WTC11 (cell line): ENCODE results near the gene HERC5.

Source experiments
- JUN ChIP-seq: sonication (generic); formaldehyde crosslinking; IDR thresholded peaks from 2 replicates; pipeline ENCODE4 v1.8.0; 2023; ENCODE audit warnings: mild to moderate bottlenecking, missing genetic modification reagents
- MXD4 ChIP-seq: fragments of 250-450 bp; sonication (Bioruptor Pico); IDR thresholded peaks from 2 replicates; pipeline ENCODE4 v1.8.0; 2021; ENCODE audit warnings: mild to moderate bottlenecking, moderate library complexity, borderline replicate concordance
- TF ChIP-seq, protein P1 (sequence below): sonication (generic); formaldehyde crosslinking; IDR thresholded peaks from 2 replicates; pipeline ENCODE4 v1.8.0; 2022; ENCODE audit warnings: mild to moderate bottlenecking, missing genetic modification reagents

DNA sequence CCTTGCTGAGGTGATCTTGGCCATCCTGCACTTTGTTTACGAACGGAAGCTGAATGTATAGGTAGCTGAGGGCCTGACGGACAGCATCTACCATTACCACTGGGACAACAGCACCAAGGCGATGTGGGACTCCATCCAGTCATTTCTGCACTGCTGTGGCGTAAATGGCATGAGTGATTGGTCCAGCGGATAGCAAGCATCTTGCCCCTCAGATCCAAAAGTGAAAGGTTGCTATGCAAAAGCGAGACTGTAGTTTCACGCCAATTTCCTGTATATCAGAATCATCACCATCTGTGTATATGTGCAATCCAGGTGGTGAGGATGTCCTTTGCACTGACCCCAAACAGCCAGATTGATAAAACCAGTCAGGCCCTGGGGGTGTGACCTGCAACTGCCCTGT is 70.9 kb downstream of the HERC5 start:
- TF ChIP-seq MXD4 (no peak), JUN (CRISPR knock-in tag) (no peak)
- TF ChIP-seq, protein P1, sequence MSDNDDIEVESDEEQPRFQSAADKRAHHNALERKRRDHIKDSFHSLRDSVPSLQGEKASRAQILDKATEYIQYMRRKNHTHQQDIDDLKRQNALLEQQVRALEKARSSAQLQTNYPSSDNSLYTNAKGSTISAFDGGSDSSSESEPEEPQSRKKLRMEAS (CRISPR knock-in tag), result no peak
